HS-27A (cell line): ENCODE data around the gene ITIH4.

Source experiments
- DNase-seq: peaks from one replicate; pipeline ENCODE4 v3.0.0-alpha.2; 2012; ENCODE audit warnings: low read depth, missing footprints

ITIH4 gene

DNA sequence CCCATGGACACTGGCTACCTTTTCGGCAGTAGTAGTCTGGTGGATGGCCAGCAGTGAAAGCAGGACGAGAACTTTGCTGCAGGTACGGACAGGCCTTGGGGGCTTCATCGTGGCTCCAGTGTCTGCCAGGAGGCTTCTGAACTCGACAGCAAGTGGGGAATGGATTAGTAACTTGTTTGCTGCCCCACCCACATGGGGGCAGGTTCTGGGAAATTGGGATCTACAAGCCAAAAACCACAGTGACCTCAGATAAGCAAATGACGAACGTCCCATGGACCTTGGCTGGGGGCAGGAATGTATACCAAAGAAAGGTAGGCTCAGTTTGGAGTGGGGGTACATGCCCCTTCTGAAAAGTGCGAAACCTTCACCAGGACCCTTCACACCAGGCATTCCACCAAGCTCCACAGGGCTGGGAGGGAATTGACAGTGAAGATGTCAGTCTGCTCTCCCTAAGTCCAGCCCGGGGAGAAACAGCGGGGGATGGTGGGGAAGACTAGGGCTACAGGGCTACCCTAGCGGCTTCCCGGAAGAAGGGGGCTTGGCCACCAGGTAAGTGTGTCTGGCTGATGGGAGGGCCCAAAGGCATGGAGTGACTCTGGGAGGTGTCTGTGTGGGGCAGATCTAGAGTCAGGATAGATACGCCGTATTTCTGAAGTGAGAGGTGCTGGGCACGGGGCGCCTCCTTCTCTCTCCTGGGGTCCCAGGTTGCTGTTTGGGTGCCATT lies at the start of gene ITIH4:
Gene ITIH4, minus strand, starts transcription at position 138 of the 724 bp plus-strand sequence. Its CDS starts 30 bp downstream, at position 108.
- no peak for DNase-seq

DNA sequence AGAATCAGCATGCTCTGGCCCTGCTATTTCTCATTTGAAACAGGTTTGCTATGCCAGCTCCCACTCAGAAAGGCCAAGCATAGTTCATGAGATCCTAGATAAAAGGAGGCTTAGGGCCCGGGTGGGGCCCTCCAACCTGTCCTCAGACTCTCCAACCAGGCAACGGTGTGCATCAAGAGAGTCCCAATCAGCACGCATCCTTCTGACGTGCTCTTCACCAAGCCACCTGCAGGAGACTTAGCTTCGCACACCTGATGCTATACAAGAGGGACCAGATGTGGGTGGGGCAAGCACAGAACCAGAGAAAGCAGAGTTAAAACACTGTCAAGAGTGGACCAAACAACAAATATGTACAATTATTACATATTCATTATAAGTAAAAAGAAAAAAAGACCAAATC lies 49.6 kb upstream of the ITIH4 start:
- no peak for DNase-seq

DNA sequence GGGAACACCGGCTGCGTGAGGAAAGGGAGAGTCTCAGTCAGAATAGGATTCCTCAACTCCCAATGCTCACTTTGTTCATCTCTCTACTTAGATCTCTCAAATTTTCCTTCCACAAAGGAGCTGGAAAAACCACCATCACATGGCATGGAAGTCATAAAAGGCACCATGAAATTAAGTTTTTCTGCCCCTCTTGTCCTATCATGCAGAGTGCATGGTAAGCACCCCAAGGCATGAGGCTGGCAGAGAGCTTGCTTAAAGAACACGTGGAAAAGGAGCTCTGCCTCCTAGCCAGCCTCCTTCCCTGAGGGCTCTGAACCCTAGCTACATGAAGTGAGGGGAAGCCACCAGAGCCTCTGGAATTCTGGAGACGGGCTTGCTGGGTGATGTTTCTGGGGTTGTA lies 49.1 kb upstream of the ITIH4 start:
- no peak for DNase-seq

DNA sequence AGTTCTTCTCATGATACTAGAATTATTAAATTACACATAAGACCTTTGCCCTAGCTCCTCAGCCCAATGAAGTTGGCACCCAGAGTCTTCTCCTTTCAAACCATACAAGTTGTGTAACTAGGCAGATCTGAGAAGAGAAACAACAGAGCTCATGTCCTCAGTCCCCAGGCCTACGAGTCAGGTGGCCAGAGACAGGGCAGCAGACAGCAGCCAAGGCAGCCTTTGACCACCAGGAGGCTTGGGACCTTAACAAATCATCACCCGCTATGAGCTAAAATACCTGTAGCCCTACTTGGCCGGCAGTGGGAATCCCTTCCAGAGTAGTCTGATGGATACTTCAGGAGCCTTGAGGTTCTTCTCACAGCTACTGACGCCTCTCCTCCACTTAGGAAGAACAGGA lies 48.6 kb upstream of the ITIH4 start:
- no peak for DNase-seq

DNA sequence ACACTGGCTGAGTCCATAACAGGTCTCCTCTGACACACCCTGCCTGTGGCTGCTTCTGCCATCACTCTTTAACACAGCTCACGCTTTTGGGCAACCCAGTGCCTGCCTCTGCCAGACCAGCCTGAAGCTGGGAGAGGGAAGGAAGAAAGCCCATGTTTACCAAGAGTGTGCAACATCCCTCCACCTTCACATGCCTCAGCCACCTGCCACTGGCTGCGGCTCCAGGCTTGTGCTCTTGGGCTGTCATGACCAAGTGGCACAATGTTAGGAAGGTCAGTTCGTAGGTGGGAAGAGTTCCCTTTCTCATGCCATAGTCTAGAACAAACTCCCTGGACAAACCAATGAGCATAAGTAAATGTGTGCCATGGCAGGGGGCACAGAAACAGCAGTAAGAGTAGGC lies 46.6 kb upstream of the ITIH4 start:
- no peak for DNase-seq

DNA sequence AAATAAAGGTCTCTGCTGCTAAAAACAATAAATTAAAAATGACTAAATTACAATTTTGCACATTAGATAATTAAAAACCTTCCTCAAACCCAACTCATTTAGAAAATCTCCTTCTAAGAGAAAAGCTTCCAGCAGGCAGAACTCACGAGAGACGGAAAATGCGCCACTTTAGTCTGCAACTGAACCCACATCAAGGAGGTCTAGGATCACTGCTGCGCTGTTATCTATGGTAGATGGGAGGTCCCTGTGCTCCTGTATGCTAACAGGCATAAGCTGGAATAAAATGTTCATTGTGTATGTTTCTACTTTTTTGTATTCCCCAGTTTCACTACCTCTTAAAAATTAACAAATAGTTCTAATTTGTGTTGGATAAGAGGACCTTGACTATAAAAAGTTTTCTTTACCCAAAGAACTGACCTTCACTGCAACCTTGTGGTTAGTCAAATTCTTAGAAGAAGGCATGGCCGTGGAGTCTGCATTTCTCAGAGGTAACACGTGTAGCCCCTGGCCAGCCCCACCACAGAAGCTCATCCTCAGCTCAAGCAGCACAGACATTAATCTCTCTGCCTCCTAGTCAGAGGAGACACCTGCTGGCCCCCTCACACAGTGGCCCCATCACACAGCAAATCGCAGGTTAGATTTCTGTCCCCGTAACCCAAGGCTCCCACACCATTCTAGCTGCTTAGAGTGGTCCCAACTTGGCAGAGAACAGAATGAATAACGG lies 44.6 kb upstream of the ITIH4 start:
- DNase-seq, result no peak

DNA sequence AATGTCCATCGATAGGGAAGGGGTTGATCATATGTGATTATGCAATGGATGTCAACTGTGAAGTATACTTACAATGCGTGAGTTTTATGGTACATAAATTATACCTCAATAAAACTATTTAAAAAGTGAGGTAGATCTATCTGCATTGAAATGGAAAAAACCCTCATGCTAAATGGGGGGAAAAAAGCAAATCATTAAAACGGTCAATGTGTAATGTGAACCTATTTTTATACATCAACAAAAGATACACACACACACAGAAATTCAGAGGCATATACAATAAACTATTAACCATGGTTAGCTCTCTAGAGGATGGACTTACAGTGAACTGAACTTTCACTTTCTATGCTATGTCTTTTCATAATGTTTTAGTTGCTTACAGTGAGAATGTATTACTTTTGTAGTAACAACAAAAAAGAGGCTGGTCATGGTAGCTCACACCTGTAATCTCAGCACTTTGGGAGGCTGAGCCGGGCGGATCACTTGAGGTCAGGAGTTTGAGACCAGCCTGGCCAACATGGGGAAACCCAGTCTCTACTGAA lies 43.8 kb upstream of the ITIH4 start:
- DNase-seq, result no peak

DNA sequence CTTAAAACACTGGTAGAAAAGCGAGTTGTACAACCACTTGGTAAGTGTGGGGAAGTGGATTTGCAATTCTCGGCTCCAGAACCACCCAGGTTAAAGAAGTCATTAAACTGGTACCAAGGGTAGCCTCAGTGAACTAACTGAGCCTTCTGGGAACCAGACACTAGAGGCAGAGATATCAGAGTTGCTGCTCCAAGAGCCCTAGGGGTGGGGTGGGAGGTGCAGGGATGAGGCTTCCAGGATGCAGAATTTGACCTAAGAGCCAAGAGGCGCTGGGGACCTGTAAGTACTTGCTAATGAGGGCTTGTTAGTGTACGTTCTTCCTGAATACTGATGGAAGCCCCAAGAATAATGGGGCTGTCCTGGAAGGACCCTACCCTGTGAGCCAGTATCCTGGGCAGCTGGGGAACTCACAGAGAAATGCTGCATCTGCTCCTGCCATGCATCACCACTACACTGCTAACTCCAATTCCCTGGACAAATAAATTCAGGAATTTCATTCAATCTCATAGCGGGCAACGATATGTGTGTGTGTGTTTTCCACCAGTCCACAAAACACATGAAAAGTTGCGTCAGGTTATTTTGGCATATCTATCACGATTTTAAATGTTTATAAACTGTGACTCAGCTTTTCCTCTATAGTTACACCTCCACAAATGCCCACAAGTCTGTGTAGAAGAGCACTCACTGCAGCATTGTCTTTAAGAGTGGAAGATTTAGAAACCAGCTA lies 43.1 kb upstream of the ITIH4 start:
- DNase-seq, result no peak

DNA sequence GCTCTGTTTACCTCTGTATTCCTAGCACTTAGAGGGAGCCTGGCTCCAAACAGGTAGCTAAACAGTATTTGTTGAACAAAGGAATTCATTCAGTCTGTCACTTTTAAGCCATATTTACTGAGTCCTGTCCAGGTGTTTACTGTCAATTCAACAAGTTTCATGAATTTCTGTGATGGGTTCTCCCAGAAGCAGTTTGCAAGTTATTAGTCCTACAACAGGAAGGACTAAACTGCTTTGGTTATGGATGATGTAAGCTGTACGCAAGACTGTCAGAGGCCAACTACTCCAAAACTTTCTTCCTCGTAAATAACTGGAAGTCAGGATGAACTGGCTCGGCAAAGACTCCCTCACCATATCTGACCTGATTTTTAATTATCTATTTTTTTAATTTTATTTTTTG lies 41.8 kb upstream of the ITIH4 start:
- no peak for DNase-seq

DNA sequence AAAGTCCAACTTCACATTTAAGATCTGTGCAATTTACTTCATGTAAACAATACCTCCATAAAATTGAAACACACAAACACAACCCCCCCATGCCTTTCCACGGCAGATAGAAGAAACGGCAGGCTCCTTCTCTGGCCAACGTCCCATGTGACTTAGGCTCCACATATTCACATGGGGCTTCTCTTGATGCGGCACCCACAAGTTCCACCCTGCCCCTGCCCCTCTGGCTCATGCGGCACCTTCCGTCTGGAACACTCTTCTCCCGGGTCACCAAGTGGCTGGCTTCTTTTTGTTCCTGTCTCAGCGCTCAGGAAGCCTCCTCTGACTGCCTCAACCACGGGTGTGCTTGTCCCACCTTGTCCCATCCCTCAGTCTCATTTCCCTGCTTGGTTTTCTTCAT lies 41.3 kb upstream of the ITIH4 start:
- DNase-seq, result no peak

DNA sequence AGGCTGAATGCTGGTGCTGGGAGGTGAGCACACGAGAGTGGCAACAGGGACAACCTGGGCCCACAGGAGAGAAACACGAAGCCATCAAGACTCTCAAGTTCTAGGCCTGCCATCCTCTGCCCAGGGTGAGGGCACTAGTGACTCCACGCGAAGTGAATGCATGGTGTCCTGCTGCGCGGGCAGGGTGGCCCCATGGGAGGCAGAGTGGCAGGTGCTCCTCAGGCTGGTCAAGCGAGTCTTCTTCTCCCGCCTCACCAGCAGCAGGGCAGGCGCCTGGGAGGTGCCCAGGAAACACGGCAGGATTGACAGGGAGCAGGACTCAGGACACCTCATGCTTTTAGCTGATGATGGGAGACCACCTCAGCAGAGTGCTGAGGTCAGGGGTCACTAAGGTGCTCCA lies 40.0 kb upstream of the ITIH4 start:
- DNase-seq, result no peak

DNA sequence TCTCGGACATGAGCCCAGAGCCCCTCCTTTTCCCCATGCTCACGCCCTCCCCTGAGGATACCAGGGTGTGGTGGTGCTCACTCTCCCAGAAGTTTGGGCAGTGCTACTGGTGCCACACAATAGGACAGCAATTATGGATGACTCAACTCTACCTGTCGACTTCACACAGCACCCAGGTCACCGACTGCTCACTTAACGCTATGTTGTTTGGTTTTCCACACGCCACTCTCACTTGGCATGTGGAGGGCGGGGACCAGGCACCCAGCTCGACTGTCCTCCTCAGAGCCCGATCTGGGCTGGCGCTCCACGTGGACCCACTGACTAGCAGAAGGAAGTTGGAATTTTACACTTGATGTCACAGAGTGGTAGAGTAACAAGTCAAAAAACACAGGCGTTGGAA lies 36.0 kb upstream of the ITIH4 start:
- no peak for DNase-seq

DNA sequence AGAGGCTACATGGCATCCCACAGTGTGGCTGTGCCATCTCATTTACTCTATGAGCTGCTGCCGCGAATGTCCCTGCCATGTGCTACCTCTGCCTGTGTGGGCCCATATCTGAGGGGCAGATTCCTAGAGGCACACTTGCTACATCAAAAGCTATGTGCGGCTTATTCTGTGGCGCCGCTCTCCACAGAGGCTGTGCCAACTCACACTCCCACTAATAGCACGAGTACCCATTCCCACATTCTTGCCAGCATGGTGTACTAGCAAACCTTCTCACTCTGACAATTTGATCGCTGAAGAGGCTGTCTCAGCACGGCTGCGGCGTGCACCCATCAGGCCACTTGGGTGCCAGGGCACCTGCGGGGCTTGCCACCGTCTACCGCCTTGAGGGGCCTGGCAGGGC lies 35.5 kb upstream of the ITIH4 start:
- no peak for DNase-seq

DNA sequence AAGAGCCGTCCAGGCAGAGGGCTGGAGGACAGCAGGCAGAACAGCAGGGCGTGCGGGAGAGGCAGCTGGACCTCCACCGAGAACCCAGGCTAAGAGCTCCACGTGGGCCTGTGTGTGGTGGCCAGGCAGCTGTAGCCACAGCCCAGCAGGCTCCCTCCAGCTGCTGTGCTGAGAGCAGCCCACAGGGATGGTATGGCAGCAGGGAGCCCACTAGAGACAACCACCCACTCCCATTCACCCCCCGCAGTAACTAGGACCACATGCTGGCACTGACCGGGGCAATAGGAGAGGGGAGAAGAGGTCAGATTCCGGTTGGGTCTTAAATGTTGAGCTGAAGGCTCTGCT lies 29.9 kb upstream of the ITIH4 start:
- no peak for DNase-seq

DNA sequence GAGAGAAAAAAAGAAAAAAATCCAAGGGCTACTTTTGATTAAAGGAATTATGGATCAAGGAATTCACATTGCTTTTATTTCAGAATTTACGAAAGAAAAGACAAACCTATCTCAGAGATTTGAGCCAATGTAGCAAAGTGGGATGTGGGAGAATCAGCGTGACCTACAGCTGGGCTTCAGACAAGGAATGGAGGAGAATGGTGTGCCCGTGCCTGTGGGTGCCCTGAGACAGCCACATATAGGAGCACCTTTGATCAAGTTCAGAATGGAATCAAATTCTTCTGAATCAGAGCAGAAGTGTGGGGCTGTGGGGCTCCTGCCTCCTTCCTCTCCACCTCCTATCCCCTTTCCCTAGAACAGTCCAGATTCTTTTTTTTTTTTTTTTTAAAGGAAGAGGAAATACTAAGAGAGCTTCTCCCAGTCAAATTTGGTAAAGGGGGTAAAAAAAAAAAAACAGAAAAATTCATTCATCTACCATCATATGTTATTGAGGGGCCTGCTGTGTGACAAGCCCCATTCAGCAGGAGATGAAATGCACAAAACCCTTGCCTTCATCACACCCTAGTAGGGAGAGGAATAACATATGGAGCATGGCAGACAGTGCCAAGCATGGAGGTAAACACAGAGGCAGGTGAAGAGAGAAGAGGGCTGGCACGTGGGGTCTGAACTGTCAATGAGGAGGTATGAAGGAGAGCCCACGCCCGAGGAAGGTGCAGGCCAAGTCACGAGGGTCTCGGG lies 29.4 kb upstream of the ITIH4 start:
- no peak for DNase-seq

DNA sequence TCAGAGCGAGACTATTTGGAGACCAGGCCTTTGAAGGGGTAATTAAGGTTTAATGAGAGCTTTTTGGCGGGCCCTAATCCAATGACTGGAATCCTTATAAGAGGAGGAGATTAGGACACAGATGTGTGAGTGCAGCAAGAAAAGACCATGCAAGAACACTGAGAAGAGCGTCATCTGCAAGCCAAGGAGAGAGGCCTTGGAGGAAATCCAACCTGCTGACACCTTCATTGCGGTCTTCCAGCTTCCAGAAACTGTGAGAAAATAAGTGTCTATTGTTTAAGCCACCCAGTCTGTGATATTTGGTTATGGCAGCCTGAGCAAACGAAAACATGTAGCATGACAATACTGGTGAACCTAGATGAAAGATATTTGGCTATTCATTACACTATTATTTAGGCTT lies 27.4 kb upstream of the ITIH4 start:
- DNase-seq, result no peak

DNA sequence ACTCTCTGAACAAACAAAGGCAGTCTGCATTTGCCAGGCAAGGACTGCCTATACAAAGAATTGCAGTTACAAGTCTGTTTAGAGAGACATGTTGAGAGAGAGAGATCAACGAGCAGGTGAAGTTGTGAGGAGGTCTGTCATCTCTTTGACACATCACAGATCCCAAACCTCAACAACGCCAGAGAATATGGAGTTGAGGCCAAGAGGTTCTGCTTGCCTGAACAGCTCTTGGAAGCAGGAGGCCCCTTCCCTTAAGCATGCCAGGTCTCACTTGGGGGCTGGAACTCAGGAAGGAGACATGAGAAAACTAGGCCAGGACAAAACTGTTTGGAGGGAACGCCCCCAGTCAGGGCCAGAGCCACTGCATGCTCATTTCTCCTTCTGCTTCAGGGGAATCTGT lies 26.7 kb upstream of the ITIH4 start:
- no peak for DNase-seq

DNA sequence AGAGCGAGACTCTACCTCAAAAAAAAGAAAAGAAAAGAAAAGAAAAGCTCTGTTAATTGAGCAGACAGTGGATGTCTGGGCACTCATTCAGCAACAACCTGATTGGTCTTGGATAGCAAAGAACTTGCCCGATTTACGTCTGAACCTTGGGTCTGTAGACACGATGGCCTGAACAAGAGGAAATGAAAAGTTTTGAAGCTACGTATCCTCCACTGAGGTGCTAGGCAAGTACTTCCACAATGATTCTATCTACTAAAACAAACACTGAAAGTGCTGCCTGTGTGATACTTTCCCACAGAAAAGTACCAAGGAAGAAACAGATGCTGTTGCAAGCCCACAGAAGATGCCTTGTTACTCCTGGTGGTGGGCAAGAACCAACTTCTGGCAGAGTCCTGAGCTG lies 26.2 kb upstream of the ITIH4 start:
- no peak for DNase-seq

DNA sequence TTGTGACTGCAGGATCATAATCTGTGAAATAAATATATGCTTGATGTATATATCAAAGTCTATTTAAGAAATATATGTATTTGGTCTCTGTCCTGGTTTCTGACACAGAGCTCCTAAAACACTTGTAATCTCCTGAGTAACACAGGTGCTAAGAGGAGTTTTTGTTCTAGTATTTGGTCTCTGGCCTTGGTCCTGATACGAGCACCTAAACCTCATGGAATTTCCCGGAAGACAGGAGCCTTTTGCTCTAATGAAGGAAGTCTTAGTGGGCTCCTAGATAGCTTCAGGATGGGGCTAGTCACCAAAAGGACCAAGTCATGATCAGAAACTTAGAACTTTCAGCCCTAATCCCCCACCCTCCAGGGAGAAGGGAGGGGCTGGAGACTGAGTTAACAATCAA lies 23.5 kb upstream of the ITIH4 start:
- DNase-seq, result no peak

DNA sequence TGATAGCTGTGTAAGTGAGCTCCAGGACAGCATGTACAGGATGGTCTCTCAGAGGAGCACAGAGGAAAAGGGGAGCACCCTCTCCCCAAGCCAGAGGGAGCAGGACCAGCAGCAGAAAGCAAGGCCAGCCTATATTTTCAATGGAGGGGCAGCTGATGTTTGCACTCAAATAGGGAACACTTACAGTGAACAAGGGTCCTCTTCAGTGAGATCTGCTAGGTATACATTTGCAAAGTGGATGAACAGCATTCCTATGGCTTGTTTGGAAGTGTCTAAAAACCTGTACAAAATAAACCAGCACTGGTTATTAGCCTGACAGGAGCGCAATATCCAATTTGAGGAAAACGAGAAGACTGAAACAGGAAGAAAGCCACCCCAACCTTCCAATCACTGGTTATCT lies 21.9 kb upstream of the ITIH4 start:
- DNase-seq, result no peak

DNA sequence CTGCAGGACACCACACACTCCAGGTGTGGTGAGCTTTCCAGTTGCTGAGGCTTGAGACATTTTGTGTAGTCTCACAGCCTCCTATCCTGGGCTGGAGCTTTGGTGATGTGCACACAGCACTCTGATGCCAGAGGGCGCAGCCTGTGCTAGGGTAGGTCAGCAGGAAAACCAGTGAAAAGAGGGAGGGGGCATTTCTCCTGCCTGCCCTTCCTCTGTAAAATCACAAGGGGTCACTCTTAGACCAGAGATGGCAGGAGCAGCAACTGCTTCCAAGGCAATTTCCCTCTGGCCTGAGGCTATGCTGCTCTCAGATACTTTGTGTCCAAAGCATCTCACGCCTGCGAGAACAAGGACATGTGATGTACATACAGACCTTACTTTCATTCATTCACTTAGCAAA lies 20.9 kb upstream of the ITIH4 start:
- DNase-seq, result no peak

DNA sequence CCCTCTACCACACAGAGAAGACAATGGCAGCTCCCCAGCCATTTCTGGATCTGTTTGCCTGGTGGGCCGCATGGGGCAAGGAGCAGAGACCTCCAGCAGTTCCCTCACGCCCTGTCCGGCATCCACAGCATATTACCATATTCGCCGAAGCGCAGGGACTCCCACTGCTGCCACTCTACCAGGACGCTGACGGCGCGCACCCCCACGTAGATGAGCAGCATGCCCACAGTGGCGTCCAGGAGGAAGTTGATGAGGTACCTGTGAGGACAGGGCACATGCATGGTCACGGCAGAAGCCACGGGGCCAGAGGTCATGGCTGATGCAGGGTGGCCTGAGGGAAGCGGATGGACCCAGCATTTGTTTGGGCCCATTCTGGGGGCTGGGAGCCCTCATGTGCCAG lies 19.2 kb upstream of the ITIH4 start:
- no peak for DNase-seq
